ENCODE measurements around the gene ATRAID. TPM values are rescaled to one million over a fixed set of nuclear protein-coding genes. Genes with fewer than 3 reads are reported as not detected.

ATRAID gene
- total RNA-seq, 1 donor from 2014 or later: 80.9 TPM

- intact Hi-C loops (cut with micrococcal nuclease): loop anchor here (1.0 to 10.0 kb wide), 11 partner anchors 83 to 1175 kb away; partner anchors contain the start of genes ABHD1, AGBL5, EIF2B4 and FOSL2
Observed at GRCh38 chr2:27217173-27218121, 5.6 kb downstream of the ATRAID start, which contains the start of gene CAD. Gene CAD (plus strand): TSS chr2:27217369. CDS start chr2:27217552, 183 bp downstream.

- intact Hi-C loops (cut with micrococcal nuclease): loop anchor here (10.0 kb wide), 1 partner anchor 186 kb away; the partner anchor contains the start of gene PPM1G
Observed at GRCh38 chr2:27218614-27219013, 6.8 kb downstream of the ATRAID start.

GRCh38 chr2:27219091-27219490, 7.2 kb downstream of the ATRAID start:
- intact Hi-C loops (cut with micrococcal nuclease): loop anchor here (10.0 kb wide), 1 partner anchor 186 kb away; the partner anchor contains the start of gene PPM1G

- intact Hi-C loops (cut with micrococcal nuclease): no loop called here
Observed at GRCh38 chr2:27220091-27220490, 8.2 kb downstream of the ATRAID start.

- intact Hi-C loops (cut with micrococcal nuclease): no loop called here
Observed at GRCh38 chr2:27221166-27221565, 9.3 kb downstream of the ATRAID start.

GRCh38 chr2:27222407-27222806, 10.6 kb downstream of the ATRAID start:
- intact Hi-C loops (cut with micrococcal nuclease): no loop called here

GRCh38 chr2:27223416-27223815, 11.6 kb downstream of the ATRAID start:
- intact Hi-C loops (cut with micrococcal nuclease): no loop called here

GRCh38 chr2:27225526-27225925, 13.7 kb downstream of the ATRAID start:
- intact Hi-C loops (cut with micrococcal nuclease): no loop called here

GRCh38 chr2:27227501-27227900, 15.7 kb downstream of the ATRAID start:
- intact Hi-C loops (cut with micrococcal nuclease): no loop called here

- intact Hi-C loops (cut with micrococcal nuclease): no loop called here
Observed at GRCh38 chr2:27231921-27232320, 20.1 kb downstream of the ATRAID start.

- intact Hi-C loops (cut with micrococcal nuclease): no loop called here
Observed at GRCh38 chr2:27233341-27233740, 21.5 kb downstream of the ATRAID start.

- intact Hi-C loops (cut with micrococcal nuclease): no loop called here
Observed at GRCh38 chr2:27236136-27236535, 24.3 kb downstream of the ATRAID start.

- intact Hi-C loops (cut with micrococcal nuclease): no loop called here
Observed at GRCh38 chr2:27236626-27237025, 24.8 kb downstream of the ATRAID start.

- intact Hi-C loops (cut with micrococcal nuclease): no loop called here
Observed at GRCh38 chr2:27237341-27237945, 25.6 kb downstream of the ATRAID start.

GRCh38 chr2:27238976-27239375, 27.1 kb downstream of the ATRAID start:
- intact Hi-C loops (cut with micrococcal nuclease): no loop called here

- intact Hi-C loops (cut with micrococcal nuclease): no loop called here
Observed at GRCh38 chr2:27240406-27240805, 28.6 kb downstream of the ATRAID start.

- intact Hi-C loops (cut with micrococcal nuclease): no loop called here
Observed at GRCh38 chr2:27241761-27242613, 30.1 kb downstream of the ATRAID start.

GRCh38 chr2:27242614-27242951, 30.7 kb downstream of the ATRAID start:
- intact Hi-C loops (cut with micrococcal nuclease): no loop called here

- intact Hi-C loops (cut with micrococcal nuclease): no loop called here
Observed at GRCh38 chr2:27243391-27244130, 31.7 kb downstream of the ATRAID start.

GRCh38 chr2:27245116-27245515, 33.3 kb downstream of the ATRAID start:
- intact Hi-C loops (cut with micrococcal nuclease): no loop called here

- intact Hi-C loops (cut with micrococcal nuclease): no loop called here
Observed at GRCh38 chr2:27245626-27246025, 33.8 kb downstream of the ATRAID start.
